CD4-positive, CD25-positive, alpha-beta regulatory T cell (primary cell): ENCODE data around the gene FLAD1. TPM values are rescaled to one million over a fixed set of nuclear protein-coding genes. Genes with fewer than 3 reads are reported as not detected.
A peak's percentile ranks its signal among the peaks of the same experiment; 100 is the strongest.

ENCODE experiments used
- ATAC-seq, 2 donors: fragments of 150-1000 bp; cut with Tn5 transposase; one replicate each; pipeline ENCODE4 v1.10.0; 2021; ENCODE audit warnings: low read depth in 2 of 2, moderate number of reproducible peaks in 2 of 2, moderate library complexity in 1 of 2
- DNase-seq, 3 donors: peaks; one replicate each; pipeline versions ENCODE4 v3.0.0 to v3.0.0-alpha.2; 2012 to 2022; ENCODE audit warnings: mixed read lengths in 1 of 3
- H3K27ac ChIP-seq: one replicate; pipeline ENCODE4 v1.7.0; 2013; ENCODE audit warnings: mild to moderate bottlenecking, low read length; ENCODE audit not compliant: insufficient read depth, poor library complexity, severe bottlenecking
- H3K27me3 ChIP-seq: one replicate; pipeline ENCODE4 v1.7.0; 2013; ENCODE audit warnings: low read length; ENCODE audit not compliant: control insufficient read depth, insufficient read depth
- H3K36me3 ChIP-seq: one replicate; pipeline ENCODE4 v1.7.0; 2013; ENCODE audit warnings: mild to moderate bottlenecking, low read length, moderate library complexity; ENCODE audit not compliant: control insufficient read depth, insufficient read depth
- H3K4me1 ChIP-seq: 2 replicates; pipeline ENCODE4 v1.7.0; 2013; ENCODE audit warnings: mild to moderate bottlenecking, low read length; ENCODE audit not compliant: insufficient read depth, control insufficient read depth, poor library complexity, severe bottlenecking
- H3K4me3 ChIP-seq: one replicate; pipeline ENCODE4 v1.7.0; 2013; ENCODE audit warnings: low read depth, mild to moderate bottlenecking, low read length, moderate library complexity
- H3K9me3 ChIP-seq, 2 experiments: 1 replicate in 1 of 2; 2 replicates in 1 of 2; pipeline ENCODE4 v1.7.0; 2013; ENCODE audit warnings: low read length in 2 of 2, mild to moderate bottlenecking in 1 of 2, moderate library complexity in 1 of 2; ENCODE audit not compliant: control insufficient read depth in 2 of 2
- H3K27ac Mint-ChIP-seq, 3 donors: one replicate each; pipeline ENCODE4 v1.8.0; 2020 to 2022; ENCODE audit warnings: mild to moderate bottlenecking in 3 of 3, mixed read lengths in 3 of 3, moderate library complexity in 2 of 3
- H3K27me3 Mint-ChIP-seq: one replicate; pipeline ENCODE4 v1.8.0; 2022; ENCODE audit warnings: mild to moderate bottlenecking, mixed read lengths
- H3K36me3 Mint-ChIP-seq: one replicate; pipeline ENCODE4 v1.8.0; 2020; ENCODE audit warnings: mixed read lengths
- H3K4me1 Mint-ChIP-seq, 4 donors: one replicate each; pipeline ENCODE4 v1.8.0; 2020 to 2022; ENCODE audit warnings: mixed read lengths in 4 of 4, mild to moderate bottlenecking in 1 of 4
- H3K4me3 Mint-ChIP-seq, 4 donors: one replicate each; pipeline ENCODE4 v1.8.0; 2020 to 2022; ENCODE audit warnings: mild to moderate bottlenecking in 4 of 4, mixed read lengths in 4 of 4, moderate library complexity in 3 of 4
- H3K9me3 Mint-ChIP-seq, 7 donors: one replicate each; pipeline ENCODE4 v1.8.0; 2020 to 2022; ENCODE audit warnings: mixed read lengths in 7 of 7, mild to moderate bottlenecking in 3 of 7, moderate library complexity in 2 of 7
- polyA plus RNA-seq, 4 donors: library from polyadenylated mRNA; unstranded; fragments of 300-500 nt; fragmentation: Illumina TruSeq; gene quantifications; one replicate each; pipeline ENCODE4 v1.2.3, GENCODE V29; 2021
- total RNA-seq: library from RNA; stranded (reverse); gene quantifications from one replicate; pipeline ENCODE4 v1.2.3, GENCODE V29; 2022

The FLAD1 gene
- total and polyA plus RNA-seq, 5 donors from 2014 or later = 39.1 to 60.3 (median 42.6) TPM

DNA sequence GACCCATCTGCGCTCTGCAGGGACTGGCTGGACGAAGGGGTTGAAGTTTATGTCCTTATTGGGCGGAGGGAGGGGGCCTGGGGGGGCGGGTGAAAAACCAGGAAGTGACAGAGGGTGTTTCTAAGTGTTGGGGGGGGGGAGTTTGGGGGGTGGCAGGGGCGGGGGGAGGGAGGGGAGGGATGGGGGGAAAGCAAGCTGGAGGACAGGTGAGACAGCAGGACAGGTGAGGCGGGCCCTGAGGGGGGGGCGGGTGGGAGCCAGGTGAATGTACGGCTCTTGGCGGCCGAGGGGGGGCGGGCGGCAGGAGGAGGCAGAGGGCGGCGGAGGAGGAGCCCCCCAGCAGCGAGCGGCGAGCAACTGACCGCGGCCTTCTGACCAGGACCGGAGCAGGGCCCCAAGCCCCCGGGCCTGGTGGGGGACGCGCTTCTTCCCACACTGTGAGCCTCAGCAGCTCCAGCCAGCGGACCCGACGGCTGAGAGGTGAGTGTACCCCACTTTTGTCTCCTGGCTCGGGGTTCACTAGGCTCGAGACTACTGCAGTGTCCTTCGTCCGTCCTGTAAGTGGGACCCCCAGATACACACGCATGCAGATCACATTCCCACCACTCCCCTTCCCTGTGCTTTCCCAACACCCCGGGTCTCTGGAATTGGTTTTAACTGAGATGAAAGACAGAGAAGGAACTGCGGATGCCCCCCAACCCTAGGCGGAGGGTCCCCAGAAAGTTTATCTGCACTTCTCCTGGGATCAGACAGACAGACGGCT, 19.5 kb downstream of the FLAD1 start, which contains the start of gene ZBTB7B:
Gene ZBTB7B (plus strand): TSS at position 339 of the 763 bp plus-strand sequence. CDS start 11,859 bp downstream, outside the sequence.
- ATAC-seq = peak; percentile 0 to 1
- Histone ChIP-seq H3K27ac (peak within 1 kb of the TSS; percentile 96), H3K27me3 (no peaks in the 10 kb centered on the region), H3K9me3 (no peaks in the 10 kb centered on the region), H3K4me3 (peak within 1 kb of the TSS; percentile 92), H3K4me1 (peaks cover 76% of the 10 kb centered on the region), H3K36me3 (no peaks in the 10 kb centered on the region)
- Mint-ChIP-seq H3K4me3 (peak within 1 kb of the TSS; percentile 99), H3K27me3 (no peaks in the 10 kb centered on the region), H3K36me3 (no peaks in the 10 kb centered on the region), H3K9me3 (peaks cover 0 to 2% (median 0%) of the 10 kb centered on the region in 7 donors), H3K27ac (peak within 1 kb of the TSS; percentile 92 to 97 (median 96)), H3K4me1 (peaks cover 11 to 59% (median 37%) of the 10 kb centered on the region in 4 donors)
- peak in 1 of 3 donors; percentile 29 for DNase-seq

DNA sequence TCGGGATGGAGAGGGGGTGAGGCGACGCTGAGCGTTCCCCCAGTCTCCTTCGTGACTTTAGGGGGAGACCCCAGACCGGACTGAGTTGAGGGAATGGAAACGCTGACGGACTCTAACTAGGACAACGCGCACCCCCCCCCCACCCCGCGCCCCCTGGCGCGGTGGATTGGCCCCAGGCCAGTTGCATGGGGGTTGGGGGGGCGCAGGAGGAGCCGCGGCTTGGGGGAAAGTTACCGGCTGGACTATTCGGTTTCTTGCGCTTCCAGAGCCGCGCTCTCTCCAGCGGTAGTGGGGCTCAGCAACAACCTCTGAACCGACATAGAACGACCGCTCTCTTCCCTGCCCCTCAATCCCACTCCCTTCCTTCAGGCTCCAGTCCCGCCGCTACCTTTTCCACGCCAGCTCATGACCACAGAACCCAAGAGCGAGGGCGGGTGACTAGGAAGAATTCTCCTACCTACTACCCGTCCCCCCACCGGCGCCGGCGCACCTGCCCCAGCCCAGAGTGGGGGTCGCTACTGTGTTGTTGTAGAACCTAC, 20.2 kb downstream of the FLAD1 start:
- Mint-ChIP-seq H3K27ac (peak overlapping the region; percentile 92 to 97 (median 96)), H3K27me3 (no peaks in the 10 kb centered on the region), H3K4me1 (peaks cover 11 to 59% (median 36%) of the 10 kb centered on the region in 4 donors), H3K36me3 (no peaks in the 10 kb centered on the region), H3K9me3 (peaks cover 0 to 2% (median 0%) of the 10 kb centered on the region in 7 donors), H3K4me3 (peak overlapping the region; percentile 99)
- Histone ChIP-seq H3K4me3 (peak overlapping the region; percentile 92), H3K27ac (peak overlapping the region; percentile 84), H3K4me1 (peaks cover 83% of the 10 kb centered on the region), H3K9me3 (no peaks in the 10 kb centered on the region), H3K27me3 (no peaks in the 10 kb centered on the region), H3K36me3 (no peaks in the 10 kb centered on the region)
- ATAC-seq = no peak
- peak in 1 of 3 donors; percentile 21 for DNase-seq

DNA sequence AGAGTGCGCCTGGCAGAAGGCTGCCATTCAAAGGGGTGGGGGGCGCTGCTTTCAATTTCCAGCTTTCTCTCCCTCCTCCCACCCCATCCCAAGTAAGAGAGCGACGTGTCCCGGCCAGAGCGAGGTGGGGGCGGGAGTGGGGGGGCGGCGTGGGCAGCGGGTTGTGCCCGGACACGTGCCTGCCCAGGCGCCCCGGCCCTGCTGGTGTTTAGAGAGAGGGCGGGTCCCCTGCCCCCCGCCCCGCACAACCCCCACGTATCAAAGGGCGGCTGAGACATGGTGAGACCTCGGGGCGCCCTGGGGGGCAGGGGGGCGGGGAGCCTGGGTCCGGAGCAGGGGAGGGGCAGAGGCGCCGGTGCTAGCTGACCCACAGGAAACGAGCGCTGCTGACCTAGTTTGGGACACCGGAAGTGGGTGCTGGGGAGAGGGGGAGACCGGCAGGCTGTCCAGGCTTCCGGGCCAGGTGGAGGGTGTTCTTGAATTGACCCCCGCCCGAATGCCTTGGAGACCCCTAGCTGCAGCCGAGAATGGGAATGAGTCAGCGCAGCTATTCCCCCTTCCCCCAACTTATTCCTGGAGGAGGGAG, 20.7 kb downstream of the FLAD1 start:
- H3K4me3 ChIP-seq = peak overlapping the region; percentile 92
- H3K27me3 ChIP-seq = no peaks in the 10 kb centered on the region
- peaks cover 85% of the 10 kb centered on the region for H3K4me1 ChIP-seq
- peak in 1 of 3 donors; percentile 53 for DNase-seq
- peaks cover 0 to 2% (median 0%) of the 10 kb centered on the region in 7 donors for H3K9me3 Mint-ChIP-seq
- no peaks in the 10 kb centered on the region for H3K27me3 Mint-ChIP-seq
- no peak for ATAC-seq
- no peaks in the 10 kb centered on the region for H3K36me3 ChIP-seq
- H3K4me1 Mint-ChIP-seq = peaks cover 11 to 59% (median 32%) of the 10 kb centered on the region in 4 donors
- peak overlapping the region; percentile 84 for H3K27ac ChIP-seq
- H3K9me3 ChIP-seq = no peaks in the 10 kb centered on the region
- H3K36me3 Mint-ChIP-seq = no peaks in the 10 kb centered on the region
- H3K27ac Mint-ChIP-seq = peak overlapping the region; percentile 92 to 97 (median 96)
- H3K4me3 Mint-ChIP-seq = peak overlapping the region; percentile 99

DNA sequence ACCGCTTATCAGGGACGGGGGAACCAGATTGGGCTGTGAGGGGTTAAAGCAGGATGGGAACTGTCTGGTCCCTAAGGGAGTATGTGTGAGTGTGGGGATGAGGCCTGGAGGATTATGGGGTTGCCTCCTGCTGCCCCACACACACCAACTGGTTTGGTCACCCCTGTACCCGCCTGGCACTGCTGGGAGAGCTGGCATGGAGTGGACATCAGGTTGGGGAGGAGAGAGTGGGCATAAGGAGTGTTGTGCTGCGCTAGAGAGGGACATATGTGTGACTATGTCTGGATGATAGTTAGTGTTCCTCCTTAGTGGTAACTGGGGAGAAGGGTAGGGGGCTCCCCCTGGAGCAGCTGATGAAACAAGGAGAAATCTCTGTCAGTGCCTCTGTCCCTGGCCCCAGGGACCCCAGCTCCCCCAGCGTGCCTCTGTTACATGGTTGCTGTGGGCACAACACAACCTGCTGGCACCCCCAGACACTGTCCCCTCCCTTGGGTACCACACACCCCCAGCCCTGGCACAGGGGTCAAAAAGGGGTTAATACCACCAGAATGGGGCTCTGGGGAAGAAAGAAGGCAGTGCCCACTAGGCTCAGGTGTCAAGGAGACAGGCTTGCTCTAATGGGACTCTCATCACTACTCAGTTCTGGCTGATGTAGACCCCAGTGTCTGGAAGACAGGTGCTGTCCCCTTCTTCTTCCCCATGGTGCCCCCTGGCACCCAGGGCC, 21.4 kb downstream of the FLAD1 start:
- H3K9me3 ChIP-seq = no peaks in the 10 kb centered on the region
- DNase-seq (no peak), ATAC-seq (no peak)
- Mint-ChIP-seq H3K36me3 (no peaks in the 10 kb centered on the region), H3K4me1 (peaks cover 11 to 58% (median 27%) of the 10 kb centered on the region in 4 donors), H3K4me3 (peak overlapping the region; percentile 95 to 99 (median 99)), H3K9me3 (peaks cover 0 to 2% (median 0%) of the 10 kb centered on the region in 7 donors), H3K27ac (peak overlapping the region; percentile 79 to 93 (median 92)), H3K27me3 (no peaks in the 10 kb centered on the region)
- no peaks in the 10 kb centered on the region for H3K36me3 ChIP-seq
- no peaks in the 10 kb centered on the region for H3K27me3 ChIP-seq
- H3K27ac ChIP-seq = peak overlapping the region; percentile 84
- H3K4me1 ChIP-seq = peaks cover 85% of the 10 kb centered on the region
- peak overlapping the region; percentile 81 for H3K4me3 ChIP-seq

DNA sequence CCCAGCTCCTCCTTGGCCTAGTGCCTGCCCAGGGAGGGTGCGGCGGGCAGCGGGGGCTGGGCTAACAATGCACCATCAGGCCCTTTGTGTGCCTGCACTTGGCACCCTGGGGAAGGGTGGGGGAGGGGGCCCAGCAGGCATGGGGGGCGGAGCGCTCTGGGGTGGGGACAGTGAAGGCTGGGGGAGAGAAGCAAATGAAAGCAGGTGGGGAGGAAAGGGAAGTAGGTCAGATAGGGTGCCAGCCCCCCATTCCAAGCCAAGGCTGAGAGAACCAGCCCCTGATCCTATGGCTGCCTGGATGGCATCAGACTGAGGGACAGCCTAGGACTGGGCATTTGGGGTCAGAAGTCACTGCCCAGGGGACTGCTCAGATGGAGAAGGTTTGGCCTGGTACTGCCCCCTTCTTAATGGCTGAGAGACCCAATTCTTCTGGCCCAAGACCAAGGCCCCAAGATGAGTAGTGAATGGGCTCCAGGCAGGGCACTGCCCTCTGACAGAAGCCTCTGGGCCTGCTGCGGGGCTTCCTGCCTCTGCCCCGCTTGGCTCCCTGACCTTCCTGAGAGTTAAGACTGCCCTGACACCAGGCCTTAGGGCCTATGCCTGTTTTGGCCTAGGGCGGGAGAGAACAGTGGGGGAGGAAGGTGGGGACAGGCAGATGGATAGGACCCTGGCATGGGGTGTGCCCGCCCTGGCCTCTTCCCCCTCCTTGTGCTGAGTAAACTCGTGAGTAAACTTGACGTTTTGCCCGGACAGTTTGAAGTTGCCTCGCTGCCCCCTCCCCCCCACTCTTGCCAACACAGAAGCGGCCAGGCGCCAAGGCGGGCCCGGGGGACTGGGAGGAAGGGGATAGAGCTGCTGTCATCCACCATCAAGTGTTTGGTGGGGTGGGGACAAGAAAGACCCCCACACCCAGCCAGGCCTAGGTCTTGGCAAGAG, 22.2 kb downstream of the FLAD1 start:
- H3K27me3 Mint-ChIP-seq = no peaks in the 10 kb centered on the region
- H3K4me3 Mint-ChIP-seq = peak overlapping the region; percentile 91 to 99 (median 99)
- Histone ChIP-seq H3K9me3 (no peaks in the 10 kb centered on the region), H3K36me3 (no peaks in the 10 kb centered on the region), H3K4me3 (peak overlapping the region; percentile 53), H3K4me1 (peaks cover 85% of the 10 kb centered on the region), H3K27ac (peak overlapping the region; percentile 84), H3K27me3 (no peaks in the 10 kb centered on the region)
- peak overlapping the region; percentile 83 to 97 (median 91) for H3K27ac Mint-ChIP-seq
- H3K4me1 Mint-ChIP-seq = peaks cover 11 to 59% (median 30%) of the 10 kb centered on the region in 4 donors
- ATAC-seq = no peak
- DNase-seq = peak; percentile 37 to 71 (median 41)
- peaks cover 5% of the 10 kb centered on the region for H3K36me3 Mint-ChIP-seq
- no peaks in the 10 kb centered on the region for H3K9me3 Mint-ChIP-seq

DNA sequence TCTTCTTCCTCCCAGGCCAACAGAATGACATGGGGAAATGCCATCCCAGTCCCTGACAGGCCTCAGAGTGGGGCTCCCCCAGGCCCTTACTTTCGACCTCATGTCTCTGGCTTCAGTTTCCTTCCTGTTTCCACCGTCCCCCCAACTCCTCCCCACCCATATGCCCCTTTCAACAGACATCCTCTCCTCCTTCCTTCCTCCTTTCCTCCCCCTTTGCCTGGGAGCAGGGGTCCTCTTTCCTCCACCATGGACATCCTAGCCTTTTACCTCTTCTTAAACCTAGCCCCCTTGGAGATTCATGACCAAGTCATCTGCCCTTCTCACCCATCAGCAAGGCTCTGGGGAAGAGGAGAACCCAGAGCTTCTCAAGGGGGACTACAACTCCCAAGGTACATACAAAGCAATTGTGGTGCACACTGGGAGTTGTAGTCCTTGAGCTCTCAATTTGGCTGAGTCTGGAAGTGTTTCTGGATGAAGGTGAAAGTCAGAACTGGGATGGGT, 23.5 kb downstream of the FLAD1 start:
- Mint-ChIP-seq H3K4me1 (peaks cover 11 to 68% (median 31%) of the 10 kb centered on the region in 4 donors), H3K27me3 (no peaks in the 10 kb centered on the region), H3K27ac (peak overlapping the region; percentile 83 to 97 (median 91)), H3K36me3 (peaks cover 5% of the 10 kb centered on the region), H3K9me3 (no peaks in the 10 kb centered on the region), H3K4me3 (peak overlapping the region; percentile 72 to 99 (median 89))
- peak overlapping the region; percentile 44 for H3K4me3 ChIP-seq
- peak overlapping the region; percentile 84 for H3K27ac ChIP-seq
- DNase-seq (peak; percentile 22 to 72 (median 51)), ATAC-seq (peak; percentile 25)
- no peaks in the 10 kb centered on the region for H3K9me3 ChIP-seq
- H3K36me3 ChIP-seq = no peaks in the 10 kb centered on the region
- H3K27me3 ChIP-seq = no peaks in the 10 kb centered on the region
- peaks cover 89% of the 10 kb centered on the region for H3K4me1 ChIP-seq
